NCI-H2196 treated with DMSO at 0.1 percent for 48 hours (cell line): Measurements from ENCODE around the gene GGACT.
"Not testable (repeated sequence)": the region's sequence is repeated elsewhere in the genome, so short reads cannot be mapped to it uniquely, and the experiment has no call there.

ENCODE experiments used
- DNase-seq: peaks from one replicate; lab custom pipeline; 2025; ENCODE audit not compliant: unreplicated experiment; lab: John Stamatoyannopoulos, UW

GGACT gene

DNA sequence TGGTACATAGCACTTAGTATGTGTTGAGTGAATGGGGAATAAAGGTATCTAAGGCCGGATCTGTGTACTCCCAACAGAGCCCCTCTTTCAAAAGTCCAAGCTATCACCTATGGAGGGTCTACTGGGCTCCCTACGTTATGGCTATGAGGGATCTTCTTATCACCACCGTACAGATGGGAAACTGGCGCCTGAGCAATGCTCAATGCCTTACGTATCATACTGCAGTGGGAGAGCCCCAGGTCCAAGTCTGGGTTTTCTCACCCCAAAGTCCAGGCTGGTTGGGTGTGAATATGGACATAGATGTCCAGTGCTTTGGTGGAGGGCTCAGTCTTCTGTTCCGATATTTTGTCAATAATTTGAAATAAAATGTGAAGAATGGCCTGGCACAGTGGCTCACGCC lies 13.1 kb upstream of the GGACT start:
- DNase-seq = no peak

GRCh38 chr13:100600915-100601314 lies 12.3 kb upstream of the GGACT start:
- no peak for DNase-seq

DNA sequence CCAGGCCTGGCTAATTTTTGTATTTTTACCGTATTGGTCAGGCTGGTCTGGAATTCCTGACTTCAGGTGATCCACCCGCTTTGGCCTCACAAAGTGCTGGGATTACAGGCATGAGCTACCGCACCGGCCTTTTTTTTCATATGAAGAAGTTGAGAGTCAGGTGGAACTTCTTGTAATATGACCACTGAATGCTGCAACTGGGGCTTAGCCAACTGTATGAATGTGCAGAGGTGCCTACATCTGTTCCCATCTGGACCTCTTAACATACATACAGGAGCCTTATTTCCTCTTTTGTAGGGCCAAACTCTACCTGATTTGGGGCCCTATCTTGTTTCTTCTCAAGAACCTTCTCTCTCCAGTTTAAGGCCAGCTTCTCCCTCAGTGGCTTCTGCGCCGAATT lies 11.9 kb upstream of the GGACT start:
- no peak for DNase-seq

- DNase-seq = no peak
These were observed 8.7 kb upstream of the GGACT start for GRCh38 chr13:100597253-100597652.

- no peak for DNase-seq
These were observed 7.9 kb upstream of the GGACT start for GRCh38 chr13:100596516-100596915.

- no peak for DNase-seq
These were observed 6.1 kb upstream of the GGACT start for GRCh38 chr13:100594731-100595130.

DNA sequence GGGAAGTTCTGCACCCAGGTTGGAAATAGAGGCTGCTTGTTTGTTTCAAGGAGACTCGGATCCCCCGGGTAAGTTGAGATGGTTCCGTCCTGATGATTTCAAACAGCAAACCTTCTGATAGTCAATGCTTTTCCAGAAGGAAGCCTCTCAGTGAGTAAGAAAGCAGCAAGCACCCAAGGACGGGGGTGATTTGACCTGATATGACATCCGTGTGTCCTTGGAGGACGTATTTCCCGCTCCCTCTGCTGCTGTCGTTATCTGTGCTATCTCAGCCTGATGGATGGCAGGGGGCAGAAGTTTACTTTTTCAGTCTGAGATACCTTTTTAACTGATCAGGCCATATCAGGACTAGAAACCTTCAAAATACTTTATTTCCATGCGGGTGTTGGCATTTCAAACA lies 5.7 kb upstream of the GGACT start:
- DNase-seq = no peak

GRCh38 chr13:100589178-100589725 lies 663 bp upstream of the GGACT start:
- no peak for DNase-seq

DNA sequence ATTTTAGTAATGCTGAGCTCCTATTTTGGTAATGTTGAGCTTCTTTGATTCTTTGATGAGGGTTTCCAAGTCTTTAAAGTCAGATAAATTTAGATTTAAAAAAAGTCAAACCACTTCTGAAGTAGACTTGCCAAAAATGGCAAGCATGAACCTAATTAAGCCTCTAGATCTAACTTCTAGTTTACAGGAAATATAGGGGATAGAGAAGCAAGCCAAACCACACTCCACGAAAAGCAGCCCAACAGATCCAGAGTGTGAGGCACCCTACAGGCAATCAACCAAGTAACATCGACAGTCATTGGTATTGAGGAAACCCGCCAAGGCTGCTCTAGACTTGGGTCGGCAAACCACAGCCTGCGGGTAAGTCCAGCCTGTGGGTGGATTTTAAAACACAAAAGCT lies 3.7 kb downstream of the GGACT start:
- no peak for DNase-seq

DNA sequence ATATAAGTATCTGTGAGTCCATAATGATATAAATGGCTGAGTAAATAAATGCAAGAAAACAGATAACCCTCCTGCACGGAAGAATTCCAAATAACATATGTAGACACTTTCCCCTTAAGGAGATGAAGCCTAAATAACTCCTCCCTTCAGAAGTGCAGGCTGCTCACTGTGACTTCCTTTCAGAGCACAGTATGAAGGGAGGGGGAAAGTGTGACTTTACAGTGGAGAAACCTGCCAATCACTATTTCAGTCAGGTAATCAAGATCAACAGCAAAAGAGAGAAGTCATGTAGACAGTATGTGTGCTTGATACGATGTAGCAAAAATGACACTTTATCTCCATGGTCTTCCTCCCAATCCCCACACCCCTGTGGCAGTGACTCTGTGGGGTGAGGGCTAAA lies 7.1 kb downstream of the GGACT start:
- DNase-seq = no peak

DNA sequence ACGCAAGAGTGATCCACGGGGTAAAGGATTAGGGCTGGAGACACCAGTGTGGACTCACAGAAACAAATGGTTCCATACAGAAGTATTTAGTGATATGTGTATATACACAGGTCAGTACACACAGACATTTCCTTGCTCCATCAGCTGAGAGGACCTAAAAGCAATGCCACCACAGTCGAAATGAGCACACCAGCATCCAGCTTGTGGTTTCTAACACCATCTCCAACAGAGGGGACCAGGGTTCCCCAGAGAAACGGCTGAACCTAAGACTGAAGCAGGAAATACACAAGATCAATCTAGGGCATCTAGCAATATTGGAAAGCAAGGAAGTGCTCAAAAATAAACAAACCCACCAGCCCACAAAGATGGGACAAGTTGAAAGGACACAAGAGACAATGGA lies 7.6 kb downstream of the GGACT start:
- no peak for DNase-seq

DNA sequence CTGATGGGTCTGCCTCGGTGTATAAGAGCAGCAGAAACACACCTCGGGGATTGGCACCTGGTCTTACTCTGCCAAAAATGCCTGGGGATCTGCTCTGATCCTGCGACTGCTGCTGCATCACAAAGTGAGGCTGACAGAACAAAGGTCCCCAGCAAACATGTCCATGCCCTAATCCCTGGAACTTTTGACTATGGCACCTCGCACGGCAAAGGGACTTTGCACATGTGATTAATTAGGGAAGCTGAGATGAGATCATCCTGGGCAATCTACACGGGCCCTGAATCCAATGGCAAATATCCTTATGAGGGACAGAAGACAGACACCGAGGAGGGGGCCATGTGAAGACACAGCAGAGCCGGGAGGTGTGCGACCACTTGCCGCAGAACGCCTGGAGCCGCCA lies 8.5 kb downstream of the GGACT start:
- no peak for DNase-seq

GRCh38 chr13:100577239-100577638 lies 11.3 kb downstream of the GGACT start:
- not testable (repeated sequence) for DNase-seq

- no peak for DNase-seq
These were observed 15.5 kb downstream of the GGACT start for GRCh38 chr13:100573121-100573520.

DNA sequence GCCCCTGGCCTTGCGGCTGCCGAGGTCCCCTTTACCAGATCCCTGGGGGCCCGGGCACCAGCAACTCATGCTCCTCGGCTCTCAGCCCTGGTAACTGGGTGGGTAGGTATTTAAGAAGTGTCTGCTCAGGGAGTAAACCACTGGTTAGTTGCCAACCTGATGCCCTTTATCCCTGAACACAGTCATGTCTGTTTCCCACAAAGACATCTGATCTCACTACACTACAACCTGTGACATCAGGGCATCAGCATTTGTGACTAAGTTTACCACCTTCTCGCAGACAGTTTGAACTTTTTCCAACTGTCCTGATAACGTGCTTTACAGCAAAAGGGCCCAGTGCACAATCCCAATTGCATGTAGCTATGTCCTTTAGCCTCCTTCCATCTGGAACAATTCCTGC lies 22.0 kb downstream of the GGACT start:
- DNase-seq = no peak

- no peak for DNase-seq
These were observed 23.3 kb downstream of the GGACT start for GRCh38 chr13:100565286-100565685.

GRCh38 chr13:100564444-100565223 lies 24.0 kb downstream of the GGACT start:
- DNase-seq = no peak

DNA sequence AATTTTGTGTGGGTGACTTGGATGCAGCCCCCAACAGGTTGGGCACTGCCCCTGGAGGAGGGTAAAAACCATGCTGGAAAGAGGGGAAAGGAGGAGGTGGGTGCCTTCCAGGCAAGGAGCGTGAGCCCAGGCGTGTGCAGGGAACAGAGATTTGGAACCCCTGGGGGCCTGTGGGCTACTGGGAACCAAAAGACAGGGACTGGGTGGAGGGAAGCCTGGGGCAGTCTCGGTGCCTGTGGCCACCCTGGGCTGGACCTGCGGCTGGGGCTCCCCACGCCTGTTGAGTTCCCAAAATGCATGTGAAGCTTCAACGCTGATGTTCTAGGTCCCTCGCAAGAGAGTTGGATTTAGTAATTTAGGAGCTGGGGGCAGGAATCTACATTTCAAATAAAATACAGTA lies 24.8 kb downstream of the GGACT start:
- DNase-seq = no peak

DNA sequence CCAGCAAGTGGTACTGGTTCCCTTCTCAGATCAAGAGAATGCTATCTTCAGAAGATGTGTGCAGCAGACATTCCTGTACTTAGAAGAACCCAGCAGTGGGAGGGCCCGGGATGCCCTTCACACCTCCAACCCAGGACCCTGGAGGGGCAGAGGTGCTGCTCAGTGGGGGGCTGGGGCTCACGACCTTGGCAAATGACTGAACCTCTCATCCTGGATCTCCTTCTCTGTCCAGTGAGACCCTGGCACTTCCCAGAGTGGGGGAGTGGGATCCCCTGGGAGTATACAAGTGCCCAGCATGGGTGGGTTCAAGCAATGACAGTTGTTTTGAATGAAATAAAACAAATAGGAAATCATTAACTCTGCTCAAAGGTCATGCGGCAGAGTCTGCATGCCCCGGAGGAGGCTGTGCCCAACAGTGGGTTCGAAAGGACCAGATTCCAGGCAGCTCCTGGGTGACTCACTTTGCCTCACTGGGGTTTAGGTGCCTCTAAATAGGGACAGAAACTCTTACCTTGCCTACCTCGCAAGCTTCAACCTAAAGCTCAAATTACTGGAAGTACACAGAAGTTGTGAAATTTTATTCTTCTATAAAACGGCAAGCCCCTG lies 26.9 kb downstream of the GGACT start:
- no peak for DNase-seq

GRCh38 chr13:100561158-100561499 lies 27.5 kb downstream of the GGACT start:
- DNase-seq = no peak

- no peak for DNase-seq
These were observed 28.0 kb downstream of the GGACT start for GRCh38 chr13:100560498-100561157.

GRCh38 chr13:100559886-100560285 lies 28.7 kb downstream of the GGACT start:
- DNase-seq = no peak
